Fibroblast of the aortic adventitia (primary cell): ENCODE data around the gene TEX14. TPM values are rescaled to one million over a fixed set of nuclear protein-coding genes. Genes with fewer than 3 reads are reported as not detected.

Experiments
- DNase-seq: peaks from one replicate; pipeline ENCODE4 v3.0.0-alpha.2; 2010; ENCODE audit warnings: low read depth
- H3K4me3 ChIP-seq: 2 replicates; pipeline ENCODE4 v1.5.1; 2011; ENCODE audit warnings: low read depth, mild to moderate bottlenecking, control low read depth, low read length, moderate library complexity
- CTCF ChIP-seq: IDR thresholded peaks from 2 replicates; pipeline ENCODE4 v1.5.1; 2011; ENCODE audit warnings: mild to moderate bottlenecking, low read length, control low read depth, inconsistent platforms; ENCODE audit not compliant: insufficient read depth
- total RNA-seq: library from RNA; depleted of rRNA; stranded (reverse); fragments of >200 nt; gene quantifications from 2 replicates; pipeline ENCODE4 v1.2.3, GENCODE V29; 2012; ENCODE audit warnings: low replicate concordance

The TEX14 gene
- total RNA-seq, 1 donor, result not detected

GRCh38 chr17:58534331-58534730 lies 157.5 kb downstream of the TEX14 start:
- no peak overlapping the region for H3K4me3 ChIP-seq
- no peak for TF ChIP-seq CTCF
- no peak for DNase-seq

DNA sequence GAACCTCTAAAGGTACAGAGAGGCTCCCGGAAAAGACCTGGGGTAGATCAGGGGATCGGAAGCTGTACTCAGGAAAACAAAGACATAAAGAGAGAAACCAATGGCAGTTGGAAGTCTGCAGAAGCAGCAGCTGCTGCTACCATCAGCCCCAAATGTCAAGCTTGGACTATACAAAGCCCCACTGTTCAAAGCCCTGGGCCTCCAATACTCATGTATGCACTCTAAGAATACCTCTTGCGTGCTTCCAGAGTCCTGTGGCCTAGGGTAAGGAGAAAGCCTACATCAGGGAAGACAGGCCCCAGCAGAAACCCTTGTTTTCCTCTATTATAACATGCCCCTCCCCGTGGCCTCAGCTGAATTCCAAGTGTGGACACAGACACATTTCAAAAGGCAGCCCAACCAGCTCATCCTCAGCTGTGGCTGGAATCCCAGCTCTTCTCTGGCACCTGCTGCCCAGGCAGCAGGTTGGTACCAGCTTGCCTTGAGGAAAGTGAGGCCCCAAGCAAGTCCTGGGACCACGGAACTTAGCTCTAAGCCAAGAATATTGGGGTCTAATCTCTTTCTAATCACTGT lies 158.1 kb downstream of the TEX14 start:
- H3K4me3 ChIP-seq, result no peak overlapping the region
- DNase-seq, result no peak
- no peak for TF ChIP-seq CTCF

DNA sequence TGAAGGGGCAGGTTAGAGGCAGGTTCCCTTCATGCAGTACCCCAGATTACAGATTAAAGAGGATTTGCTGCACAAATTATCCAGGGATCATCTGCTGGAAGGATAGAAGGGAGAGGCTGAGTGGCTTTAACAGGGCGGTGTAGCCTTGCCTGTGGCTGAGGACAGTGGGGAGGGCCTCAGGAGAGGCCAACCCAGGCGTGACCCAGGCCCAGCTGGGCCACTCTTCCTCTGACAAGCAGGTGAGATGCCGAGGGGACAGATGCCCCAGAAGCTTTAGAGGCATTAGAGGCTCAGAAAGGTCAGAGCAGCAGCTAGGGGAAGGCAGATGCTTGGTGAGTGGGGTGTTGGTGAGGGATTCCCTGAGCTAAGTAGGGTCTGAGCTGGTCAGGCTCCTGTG lies 159.3 kb downstream of the TEX14 start:
- no peak for TF ChIP-seq CTCF
- DNase-seq, result no peak
- H3K4me3 ChIP-seq, result no peak overlapping the region

DNA sequence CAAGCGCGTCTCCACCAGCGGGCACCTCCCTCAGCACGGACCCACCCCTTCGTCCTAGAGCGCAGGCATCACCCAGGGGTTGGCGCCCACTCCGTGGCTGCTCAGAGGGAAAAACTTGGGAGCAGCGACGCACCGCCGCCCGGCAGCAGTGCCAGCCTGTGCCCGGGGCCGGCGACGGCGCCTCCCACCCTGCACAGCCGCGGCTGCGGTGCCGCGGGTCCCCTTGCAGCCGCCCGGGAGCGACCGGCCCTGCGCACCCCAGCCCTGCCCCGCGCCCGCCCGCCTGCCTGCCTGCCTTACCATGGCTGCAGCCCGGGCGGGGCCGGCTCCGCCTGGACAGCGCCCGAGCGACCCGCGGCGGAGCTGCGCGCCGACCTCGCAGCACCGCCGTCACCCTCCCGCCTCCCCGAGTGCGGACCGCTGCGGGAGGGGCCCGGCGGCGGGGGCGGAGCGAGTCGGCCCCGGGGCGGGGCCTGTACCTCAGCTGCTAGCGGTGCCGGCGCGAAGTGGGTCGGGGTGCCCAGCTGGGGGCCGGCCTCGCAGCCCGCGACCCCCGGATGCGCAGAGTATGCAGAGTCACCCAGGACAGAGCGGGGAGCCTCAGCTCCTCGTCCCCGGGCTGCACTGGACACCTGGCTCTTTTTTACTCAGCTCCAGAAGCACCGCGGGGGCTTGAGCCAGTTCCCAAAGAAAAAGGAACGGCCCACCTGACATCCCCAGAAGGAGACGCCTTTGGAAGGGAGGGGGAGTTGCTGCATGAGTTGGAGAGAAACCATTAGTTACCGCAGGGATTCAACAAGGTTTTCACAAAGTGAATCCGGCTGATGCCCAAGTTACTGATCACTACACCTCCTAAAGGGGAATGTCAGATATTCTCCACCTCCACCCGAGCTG lies 159.9 kb downstream of the TEX14 start:
- H3K4me3 ChIP-seq, result peak overlapping the region; percentile 56
- DNase-seq, result no peak
- TF ChIP-seq CTCF, result no peak

DNA sequence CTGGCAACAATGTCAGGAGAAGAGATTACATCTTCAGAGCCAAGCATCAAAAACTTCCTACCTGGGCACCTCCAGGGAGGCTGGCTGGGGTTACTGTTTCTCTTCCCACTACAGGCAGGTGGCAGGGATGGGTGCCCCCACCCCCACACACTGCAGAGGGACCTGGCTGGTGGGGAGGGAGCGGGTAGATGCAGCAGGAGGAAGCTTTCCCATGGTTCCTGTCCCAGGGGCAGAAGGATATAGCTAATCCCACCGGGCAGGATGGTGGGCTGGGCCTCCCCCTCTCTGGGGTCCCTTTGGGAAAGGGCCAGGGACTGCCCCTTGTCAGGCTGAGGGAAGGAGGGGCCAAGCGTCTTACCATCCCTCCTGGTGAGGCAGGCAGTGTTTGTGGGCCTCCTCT lies 160.7 kb downstream of the TEX14 start:
- H3K4me3 ChIP-seq, result no peak overlapping the region
- no peak for DNase-seq
- TF ChIP-seq CTCF, result no peak

DNA sequence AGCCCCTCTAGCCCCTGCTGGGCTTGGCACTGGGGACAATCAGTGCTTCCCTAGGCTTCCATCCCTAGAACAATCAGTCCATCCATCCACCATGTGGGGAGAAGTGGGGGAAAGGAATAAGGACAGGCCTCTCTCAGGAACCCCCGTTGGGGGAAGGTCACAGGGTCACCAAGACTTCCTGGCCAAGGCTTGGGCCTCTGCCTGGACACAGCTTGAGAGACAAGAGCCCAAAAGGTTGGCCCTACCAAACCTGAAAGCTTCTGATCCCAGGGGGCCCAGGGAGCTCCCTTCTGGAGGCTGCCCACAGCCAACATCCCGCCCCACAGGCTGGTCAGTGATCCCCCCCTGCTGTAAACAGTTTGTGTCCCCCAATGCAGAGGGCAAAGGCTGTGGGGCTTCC lies 161.2 kb downstream of the TEX14 start:
- DNase-seq, result no peak
- no peak overlapping the region for H3K4me3 ChIP-seq
- no peak for TF ChIP-seq CTCF

- no peak overlapping the region for H3K4me3 ChIP-seq
- no peak for TF ChIP-seq CTCF
- DNase-seq, result no peak
These were observed 162.6 kb downstream of the TEX14 start for GRCh38 chr17:58529275-58529674.
